Effector CD4-positive, alpha-beta T cell (primary cell): ENCODE results near the gene ARMC9.
"Not testable (repeated sequence)": the region's sequence is repeated elsewhere in the genome, so short reads cannot be mapped to it uniquely, and the experiment has no call there.

Source experiments
- DNase-seq: peaks from one replicate; pipeline ENCODE4 v3.0.0-alpha.2; 2020

ARMC9 gene

DNA sequence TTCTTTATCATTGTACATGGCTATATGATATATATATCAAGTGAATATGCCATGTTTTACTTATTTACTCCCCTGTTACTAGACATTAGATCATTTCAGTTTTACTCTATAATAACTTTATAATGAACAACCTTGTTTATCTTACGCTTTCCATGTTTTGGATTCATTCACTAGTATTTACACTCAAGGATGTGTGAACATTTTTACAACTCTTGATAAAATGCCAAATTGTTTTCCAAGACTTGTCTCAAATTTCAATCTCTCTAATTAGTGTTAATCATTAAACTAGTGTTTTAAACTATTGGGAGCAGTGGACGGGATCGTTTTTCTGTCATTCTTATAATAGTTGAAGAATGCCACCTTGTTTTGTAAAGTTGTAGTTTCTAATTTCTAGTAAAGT, 145.6 kb downstream of the ARMC9 start:
- no peak for DNase-seq

DNA sequence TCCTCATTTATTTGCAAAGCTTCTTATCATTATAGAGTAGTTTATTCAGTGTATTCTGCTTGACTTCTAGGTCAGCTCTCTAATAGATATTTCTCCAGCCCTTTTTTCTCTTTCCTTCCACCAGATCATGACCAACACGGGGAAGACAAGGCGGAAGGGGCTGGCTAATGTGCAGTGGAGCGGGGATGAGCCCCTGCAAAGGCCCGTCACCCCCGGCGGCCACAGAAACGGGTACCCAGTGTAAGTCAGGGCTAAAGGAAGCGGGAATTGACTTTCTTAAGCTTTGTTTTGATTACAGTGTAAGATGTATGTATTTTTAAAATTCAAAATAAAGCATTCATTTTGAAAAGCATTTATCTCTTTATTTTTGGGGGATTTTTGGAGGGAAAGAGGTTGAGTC, 146.4 kb downstream of the ARMC9 start:
- no peak for DNase-seq

DNA sequence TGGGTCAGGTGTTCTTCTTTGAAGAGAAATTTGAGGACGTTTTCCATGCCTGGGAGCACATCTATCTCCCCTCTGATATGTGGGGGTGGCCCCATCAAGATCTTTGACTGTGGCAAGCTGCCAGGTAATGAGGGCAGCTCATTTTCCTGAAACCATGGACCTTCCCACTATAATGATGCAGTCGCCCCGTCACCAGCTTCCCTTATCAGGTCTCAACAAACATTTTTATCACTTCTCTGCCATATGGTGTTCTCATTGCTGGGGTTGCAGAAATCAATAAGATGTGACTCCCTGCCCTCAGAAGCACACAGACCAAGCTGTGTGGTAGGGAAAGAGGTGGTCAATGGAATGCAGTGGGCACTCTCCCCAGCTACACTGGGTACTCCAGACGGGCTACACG, 148.7 kb downstream of the ARMC9 start:
- DNase-seq: no peak

DNA sequence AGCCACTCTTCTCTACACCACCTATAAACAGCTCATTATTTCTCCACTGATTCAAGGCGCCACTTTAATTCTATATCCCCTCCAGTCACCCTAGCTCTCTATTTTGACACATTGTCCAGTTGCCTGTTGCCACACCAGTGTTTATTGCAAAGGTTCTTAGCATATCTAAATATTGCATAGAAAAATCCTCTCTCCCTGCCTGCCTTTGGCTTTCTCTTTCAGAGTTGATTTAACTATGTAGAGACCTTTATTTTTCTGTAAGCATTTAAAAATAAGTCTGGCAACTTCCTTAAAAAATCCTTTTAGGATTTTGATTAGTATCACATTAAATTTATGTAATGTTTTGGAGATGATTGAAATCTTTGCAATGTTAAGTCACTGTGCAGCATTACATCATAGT, 149.2 kb downstream of the ARMC9 start:
- no peak for DNase-seq

DNA sequence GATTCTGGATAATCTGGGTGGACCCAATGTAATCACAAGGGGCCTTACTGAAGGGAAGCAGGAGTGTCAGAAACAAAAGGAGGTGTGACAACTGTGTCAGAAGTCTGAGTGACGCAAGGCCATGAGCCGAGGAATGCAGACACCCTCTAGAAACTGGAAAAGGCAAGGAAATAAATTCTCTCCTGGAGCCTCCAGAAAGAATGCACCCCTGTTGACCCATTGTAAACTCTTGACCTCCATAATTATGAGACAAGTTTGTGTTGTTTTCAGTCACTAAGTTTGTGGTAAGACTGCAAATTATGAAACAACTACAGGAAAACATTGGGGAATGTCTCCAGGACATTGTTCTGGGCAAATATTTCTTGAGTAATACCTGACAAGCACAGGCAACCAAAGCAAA, 149.7 kb downstream of the ARMC9 start:
- no peak for DNase-seq

DNA sequence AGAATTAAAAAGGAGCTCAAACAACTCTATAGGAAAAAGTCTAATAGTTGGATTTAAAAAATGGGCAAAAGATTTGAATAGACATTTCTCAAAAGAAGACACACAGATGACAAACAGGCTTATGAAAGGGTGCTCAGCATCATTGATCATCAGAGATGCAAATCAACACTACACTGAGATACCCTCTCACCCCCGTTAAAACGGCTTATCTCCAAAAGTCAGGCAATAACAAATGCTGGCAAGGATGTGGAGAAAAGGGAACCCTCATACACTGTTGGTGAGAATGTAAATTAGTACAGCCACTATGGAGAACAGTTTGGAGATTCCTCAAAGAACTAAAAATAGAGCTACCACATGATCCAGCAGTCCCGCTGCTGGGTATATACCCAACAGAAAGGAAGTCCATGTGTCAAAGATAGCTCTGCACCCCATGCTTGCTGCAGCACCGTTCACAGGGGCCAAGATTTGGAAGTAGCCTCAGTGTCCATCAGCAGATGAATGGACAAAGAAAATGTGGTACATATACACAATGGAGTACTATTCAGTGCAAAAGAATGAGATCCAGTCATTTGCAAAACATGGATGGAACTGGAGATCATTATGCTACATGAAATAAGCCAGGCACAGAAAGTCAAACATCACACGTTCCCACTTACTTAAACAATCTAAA, 150.4 kb downstream of the ARMC9 start:
- no peak for DNase-seq

DNA sequence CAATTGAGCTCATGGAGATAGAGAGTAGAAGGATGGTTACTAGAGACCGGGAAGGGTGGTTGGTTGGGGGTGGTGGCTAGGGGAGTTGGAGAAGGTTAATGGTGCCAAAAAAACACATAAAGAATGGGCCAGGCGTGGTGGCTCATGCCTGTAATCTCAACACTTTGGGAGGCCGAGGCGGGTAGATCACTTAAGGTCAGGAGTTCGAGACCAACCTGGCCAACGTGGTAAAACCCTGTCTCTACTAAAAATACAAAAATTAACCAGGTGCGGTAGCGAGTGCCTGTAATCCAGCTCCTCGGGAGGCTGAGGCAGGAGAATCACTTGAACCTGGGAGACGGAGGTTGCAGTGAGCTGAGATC, 150.9 kb downstream of the ARMC9 start:
- DNase-seq: not testable (repeated sequence)

DNA sequence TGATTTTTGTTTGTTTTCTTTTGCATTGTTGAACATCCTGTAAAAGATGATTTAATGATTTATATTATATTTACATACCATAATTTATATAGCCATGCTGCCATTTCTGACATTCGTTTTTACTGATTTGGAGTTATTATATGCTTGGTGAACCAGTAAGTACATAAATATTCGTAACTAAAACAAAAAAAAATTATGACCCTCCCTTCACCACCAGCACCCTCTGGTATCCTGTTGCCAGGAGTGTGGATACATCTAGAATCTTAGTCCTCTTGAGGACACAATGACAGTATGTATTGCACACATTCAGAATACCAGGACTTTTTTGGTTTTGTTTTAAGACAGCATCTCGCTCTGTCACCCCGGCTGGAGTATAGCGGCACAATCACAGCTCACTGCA, 153.2 kb downstream of the ARMC9 start:
- DNase-seq: no peak

DNA sequence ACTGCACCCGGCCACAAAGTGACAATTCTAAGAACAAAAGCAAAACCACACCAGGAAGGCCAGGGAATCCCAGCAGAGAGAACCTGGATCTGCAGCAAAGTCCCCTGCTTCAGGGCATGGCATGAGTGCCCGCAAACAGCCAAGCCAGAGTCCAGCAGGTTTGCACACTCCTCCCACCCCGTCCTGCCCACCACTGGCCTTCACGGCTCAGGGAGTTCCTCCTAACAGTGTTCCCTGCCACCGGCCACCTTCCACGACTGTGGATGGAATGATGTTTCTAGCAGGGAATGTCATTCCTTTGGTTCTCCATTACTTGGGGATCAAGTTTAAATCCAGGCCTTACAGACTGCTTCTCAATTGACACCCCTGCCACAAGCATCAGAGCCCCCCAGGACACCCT, 155.0 kb downstream of the ARMC9 start:
- DNase-seq: no peak

DNA sequence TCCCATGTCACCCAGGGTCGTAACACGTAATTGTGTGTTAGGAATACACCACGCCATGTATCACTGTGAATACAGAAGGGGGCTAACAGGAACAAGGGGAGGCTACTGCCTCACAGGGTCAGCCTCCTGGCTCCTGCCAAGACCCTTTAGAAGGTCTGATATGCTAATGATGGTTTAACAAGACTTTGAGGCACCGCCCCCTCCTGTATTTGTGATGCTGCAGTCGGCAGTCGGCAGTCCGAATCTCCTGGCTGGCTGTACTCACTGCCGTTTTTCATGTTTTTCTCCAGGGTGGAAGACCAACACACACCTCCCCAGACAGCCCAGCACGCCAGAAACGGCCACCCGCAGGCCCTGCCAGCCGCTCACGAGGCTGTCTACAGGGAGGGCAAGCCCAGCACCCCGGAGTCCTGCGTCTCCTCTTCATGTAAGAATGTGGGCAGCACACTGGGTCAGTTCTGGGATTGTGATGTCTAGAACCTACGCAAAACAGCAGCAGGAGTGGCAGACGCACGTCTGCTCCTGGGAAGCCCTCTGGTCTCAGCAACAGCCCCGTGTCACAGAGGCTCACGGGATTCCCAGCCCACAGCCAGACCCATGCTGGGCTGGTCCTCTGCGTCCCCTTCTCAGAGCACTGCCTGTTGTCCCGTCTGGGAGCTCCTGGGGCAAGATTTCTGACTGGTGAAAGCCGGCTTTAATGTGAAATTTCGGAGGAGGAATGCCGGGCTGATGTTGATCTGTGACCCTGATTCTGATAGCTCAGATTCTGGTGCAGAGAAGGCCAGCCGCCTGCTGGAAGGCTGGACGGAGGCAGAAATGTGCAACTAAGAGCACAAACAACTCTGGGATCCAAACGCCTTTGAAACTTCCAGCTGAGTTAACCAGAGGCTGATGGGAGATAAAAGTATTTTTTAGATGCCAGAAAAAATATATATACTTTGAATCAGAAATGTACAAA, 157.4 kb downstream of the ARMC9 start:
- DNase-seq: no peak

DNA sequence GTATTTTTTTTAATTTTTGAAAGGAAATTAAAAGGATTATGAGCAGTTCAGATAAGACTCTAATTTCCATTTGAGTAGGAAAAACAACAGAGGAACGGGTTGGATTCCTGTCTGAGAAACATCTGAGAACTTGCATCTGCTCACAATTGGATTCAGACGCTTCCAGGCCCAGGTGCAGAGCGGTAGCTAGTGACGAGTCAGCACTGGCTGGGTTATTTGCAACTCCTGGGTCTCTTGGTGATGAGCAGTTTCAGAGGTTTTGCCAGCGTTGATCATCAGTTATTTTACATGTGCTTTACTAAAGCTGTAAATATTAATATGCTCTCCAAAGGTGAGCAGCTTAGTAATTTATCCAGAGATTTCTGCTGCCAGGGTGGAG, 158.0 kb downstream of the ARMC9 start:
- no peak for DNase-seq

DNA sequence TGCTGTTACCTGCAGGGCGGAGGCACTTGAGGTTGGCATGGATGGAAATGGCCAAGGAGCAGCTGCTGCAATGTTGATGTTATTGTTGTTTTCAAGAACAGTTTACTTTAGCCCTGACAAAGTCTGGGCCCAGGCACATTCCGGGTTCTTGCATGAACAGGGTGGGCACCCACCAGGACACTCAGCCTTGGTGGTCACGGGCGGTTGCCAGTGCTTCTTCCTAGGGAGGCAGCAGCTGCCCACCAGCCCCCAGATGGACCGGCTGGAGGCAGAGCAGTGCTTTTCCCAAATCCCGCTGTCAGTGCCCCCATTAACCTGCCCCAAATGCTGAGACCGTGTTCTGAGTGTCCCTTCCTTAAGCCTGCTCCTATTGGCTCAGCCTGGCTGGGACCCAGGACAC, 158.6 kb downstream of the ARMC9 start:
- no peak for DNase-seq

DNA sequence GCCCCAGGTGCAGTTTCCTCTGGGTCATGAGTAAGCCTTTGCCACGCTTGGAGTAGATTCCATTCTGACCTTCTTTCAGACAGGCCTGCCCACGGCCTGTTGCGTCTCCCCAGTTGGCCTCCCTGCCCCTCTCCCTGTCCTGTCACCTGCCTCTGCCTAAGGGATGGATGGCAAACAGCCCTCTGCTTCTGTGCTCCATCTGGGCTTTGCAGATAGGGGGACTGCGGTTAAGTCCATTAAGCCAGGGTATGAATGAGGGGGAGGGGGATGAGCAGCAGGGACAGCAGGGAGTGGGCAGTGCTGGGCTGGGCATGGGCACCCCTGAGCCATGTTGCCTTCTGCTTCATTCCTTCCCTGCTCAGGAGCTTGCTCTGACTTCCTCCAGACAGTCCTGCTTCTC, 159.5 kb downstream of the ARMC9 start:
- DNase-seq: no peak

DNA sequence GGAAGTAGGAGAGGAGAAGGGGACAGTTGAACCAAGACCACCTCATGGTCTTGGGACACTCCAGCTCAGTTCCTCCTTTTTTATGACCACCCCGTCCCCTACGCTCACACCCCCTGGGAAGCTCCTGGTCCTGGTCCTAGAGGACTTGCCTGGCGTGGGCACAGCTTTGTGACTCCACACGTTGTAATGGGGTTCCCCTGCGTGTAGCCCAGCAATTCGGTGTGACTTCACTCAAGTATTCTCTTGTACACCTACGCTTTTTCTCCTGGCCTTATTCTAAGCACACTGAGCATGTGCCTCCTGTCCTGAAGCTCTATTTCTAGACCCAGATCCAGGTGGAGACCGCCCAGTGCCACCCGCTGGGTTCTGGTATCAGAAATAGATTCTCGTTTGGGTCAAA, 161.0 kb downstream of the ARMC9 start:
- no peak for DNase-seq

DNA sequence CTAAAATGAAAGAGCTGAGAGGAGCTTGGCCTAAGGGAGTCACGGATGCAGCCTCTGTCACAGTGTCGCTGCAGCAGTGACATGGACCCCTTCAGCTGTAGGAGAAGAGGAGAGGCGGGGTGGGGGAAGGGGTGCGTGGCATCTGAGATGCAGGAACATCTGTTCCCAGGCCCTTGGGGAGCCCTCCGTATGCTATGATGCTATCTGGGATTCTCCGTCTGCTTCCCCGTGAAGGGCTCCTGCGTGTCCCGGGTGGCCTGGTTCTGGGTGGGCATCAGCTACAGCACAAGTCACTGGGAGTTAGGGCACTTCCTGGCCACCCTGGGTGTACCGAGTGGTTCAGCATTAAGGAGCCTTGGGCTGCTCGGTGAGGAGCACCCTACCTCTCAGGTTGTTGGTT, 161.5 kb downstream of the ARMC9 start:
- DNase-seq: no peak

DNA sequence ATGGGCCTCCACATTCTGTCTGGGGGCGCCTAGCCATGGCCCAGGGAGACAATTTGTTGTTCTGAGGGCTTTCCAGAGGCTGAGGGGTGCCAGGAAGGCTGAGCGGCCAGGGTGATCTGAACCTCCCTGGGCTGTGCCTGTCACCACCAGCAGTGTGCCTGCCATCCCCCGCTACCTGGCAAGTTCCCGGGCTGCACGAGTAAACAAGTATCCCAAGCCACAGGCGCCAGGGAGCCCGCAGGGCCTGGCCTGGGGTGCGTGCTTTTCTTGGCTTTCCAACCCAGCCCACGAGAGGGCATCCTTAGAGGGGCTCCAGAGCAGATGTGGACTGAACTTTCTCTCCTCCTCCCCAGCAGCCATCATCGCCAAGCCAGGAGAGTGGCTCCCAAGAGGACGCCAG, 162.0 kb downstream of the ARMC9 start:
- DNase-seq: no peak

DNA sequence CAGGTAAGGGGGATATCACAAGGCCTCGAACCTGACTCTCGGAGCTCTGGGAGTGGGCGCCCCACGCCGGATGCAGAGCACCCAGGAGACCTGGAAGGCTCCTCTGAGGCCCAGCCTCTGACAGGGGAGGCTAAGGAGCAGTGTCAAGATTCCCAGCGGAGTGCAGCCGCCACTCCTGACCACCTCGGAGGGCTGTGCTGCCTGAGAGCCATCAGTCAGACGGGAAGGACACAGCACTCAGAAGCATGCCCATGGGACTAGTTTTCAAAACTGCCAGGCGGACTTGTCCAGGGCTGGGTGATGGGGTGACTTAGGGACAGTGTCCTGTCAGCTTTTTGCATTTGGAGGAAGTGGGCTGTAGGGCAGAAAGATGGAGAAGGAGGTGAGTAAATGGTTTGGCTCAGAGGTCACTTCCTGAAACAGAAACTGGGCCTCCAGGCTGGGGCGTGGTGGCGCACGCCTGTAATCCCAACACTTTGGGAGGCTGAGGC, 162.5 kb downstream of the ARMC9 start:
- no peak for DNase-seq

DNA sequence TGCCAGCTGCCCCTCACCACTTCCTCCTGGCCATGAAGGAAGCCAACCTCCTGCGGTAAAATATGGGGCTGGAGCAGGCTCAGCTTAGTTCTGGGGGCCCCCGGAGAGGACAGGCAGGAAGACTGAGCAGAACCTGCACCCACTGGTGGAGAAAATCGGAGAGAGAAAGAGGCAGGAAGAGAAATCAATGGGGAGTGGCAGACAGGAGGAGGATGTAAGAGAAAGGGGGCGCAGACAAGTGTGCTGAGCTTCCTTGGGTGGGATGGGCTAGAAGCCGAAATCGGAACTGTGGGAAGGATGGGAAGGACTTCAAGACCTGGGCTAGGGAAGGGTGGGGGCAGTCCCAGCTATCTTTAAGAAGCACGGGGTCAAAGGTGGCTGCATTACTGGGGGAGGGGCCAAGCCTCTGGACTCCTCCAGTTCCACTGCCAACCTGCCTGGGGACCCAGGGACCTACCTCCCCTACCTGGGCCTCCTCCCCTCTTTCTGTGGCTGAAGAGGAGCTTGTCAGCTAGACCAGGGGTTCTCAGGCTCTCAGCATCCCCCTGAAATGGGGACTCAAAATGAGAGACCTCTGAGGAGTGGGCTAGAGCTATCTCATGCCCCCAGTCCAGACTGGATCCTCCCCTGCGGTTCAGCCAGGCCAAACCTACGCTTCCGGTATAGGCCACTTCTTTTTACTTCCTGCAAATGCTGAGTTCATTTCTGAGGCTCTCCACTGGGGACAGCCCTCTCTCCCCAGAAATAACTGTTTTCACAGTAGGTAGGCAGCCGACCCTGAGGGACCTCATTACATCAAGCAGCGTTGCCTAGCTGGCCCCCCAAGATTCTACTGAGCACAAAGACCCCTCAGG, 163.5 kb downstream of the ARMC9 start:
- no peak for DNase-seq

DNA sequence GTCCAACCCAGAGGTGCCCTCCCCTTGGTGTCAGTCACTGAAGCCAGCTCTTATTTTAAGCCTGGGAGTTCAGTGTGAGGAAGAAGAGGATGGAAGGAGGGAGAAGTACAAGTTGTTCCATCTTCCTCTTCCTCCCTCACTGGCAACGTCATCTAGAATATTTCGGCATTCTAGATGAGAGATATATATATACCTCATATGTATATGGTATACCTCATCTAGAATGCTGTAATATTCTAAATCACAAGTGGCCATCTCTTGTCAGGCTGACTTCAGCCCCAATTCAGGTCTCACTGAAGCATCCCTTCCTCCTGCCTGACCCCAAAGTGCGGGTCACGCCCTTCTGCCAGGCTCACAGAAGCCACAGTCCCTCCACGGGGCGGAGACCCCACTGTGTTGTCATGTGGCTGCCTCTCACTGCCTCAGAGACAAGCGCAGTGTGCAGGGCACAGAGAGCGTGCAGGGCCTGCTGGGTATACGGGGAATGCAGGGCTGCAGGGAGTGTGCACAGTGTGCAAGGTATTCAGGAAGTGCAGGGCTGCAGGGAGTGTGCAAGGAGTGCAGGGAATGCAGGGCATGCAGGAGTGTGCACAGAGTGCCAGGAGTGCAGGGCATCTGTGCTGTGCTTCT, 164.2 kb downstream of the ARMC9 start:
- no peak for DNase-seq

DNA sequence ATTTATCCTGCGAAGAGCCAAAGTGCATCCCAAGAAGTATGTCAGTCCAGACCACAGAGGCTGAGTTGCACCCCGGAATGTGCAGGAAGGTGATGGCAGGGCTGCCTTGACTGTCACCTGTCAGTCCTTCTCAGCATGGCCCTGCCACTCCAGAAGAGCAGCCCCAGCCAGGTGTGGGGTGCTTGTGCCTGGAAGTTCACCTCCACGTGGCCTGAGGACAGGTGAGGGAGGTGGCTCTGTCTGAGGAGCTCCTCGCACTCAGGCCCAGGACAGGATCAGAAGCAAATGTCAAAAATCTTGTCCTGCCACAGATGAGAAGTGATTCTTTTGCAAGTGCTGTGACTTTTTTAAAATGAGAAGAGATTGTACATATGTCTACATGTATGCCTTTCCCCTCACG, 165.6 kb downstream of the ARMC9 start:
- DNase-seq: no peak

DNA sequence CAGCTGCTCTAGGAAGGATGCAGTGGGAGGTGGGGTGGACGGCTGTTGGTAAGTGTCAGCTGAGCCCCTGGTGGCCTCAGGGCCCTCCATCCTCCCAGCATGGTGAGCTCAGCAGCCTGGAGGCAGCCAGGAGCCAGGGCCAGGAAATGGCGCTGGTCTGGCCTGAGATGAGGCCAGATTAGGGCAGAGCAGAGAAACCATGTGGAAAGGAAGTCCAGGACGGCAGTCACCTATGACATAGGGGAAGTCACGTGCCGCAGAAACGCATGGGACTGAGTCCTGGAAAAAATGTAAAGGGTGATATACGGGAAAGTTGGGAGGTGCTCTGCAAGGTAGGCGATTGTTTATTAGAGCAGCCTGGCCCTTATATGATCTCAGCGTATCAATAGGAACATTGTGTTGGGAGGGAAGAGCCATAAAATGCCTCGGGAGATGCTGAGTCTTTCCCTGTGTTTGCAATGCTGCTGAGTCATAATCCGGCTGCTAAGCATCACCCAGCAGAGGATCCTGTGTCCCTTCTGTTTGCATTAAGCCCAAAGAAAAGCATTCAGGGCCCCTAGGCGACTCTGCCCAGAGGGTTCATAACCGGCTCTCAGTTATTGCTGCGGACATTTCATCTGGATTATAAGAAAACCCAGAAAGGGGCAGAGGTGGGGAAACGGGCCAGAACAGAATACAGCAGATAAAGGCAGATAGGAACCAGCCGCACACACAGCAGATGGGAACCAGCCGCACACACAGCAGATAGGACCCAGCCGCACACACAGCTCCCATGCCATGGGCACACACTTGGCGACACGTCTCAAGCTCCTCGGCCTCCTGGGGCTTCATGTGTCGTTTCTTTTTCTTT, 166.8 kb downstream of the ARMC9 start:
- DNase-seq: no peak

DNA sequence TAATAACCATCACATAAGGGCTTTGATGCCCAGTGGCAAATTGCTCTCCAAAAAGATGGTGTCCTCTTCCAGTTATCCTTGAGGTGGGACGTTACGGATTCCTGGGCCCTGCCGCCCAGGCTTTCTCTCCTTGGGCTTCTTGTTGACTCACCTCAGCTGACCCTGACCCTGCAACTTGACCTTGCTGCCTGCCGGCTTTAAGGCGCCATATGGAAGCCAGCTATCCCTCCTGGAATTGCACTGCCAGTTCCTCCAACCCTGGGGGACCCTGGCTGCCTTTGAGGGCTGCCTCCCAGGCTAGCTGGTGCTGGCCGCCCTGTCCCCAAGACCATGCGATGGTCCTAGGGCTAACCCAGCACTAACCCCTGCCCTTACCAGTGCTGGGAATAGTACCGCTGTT, 168.7 kb downstream of the ARMC9 start:
- DNase-seq: no peak
